Stimulated activated CD4-positive, alpha-beta T cell treated with anti-CD3 and anti-CD28 coated beads, Interleukin-12 subunit alpha, Interleukin-12 subunit beta, amount 100 ng/mL, for 24 hours (primary cell): ENCODE measurements around the gene UGT1A4.

ENCODE experiments used
- DNase-seq, 2 experiments: peaks; one replicate each; pipeline ENCODE4 v3.0.0-alpha.2; 2020; ENCODE audit warnings: low read depth in 2 of 2

The UGT1A4 gene

GRCh38 chr2:233811732-233812131, 93.2 kb downstream of the UGT1A4 start:
- DNase-seq: no peak

- DNase-seq: no peak
These were observed 94.9 kb downstream of the UGT1A4 start for GRCh38 chr2:233813236-233814055.

DNA sequence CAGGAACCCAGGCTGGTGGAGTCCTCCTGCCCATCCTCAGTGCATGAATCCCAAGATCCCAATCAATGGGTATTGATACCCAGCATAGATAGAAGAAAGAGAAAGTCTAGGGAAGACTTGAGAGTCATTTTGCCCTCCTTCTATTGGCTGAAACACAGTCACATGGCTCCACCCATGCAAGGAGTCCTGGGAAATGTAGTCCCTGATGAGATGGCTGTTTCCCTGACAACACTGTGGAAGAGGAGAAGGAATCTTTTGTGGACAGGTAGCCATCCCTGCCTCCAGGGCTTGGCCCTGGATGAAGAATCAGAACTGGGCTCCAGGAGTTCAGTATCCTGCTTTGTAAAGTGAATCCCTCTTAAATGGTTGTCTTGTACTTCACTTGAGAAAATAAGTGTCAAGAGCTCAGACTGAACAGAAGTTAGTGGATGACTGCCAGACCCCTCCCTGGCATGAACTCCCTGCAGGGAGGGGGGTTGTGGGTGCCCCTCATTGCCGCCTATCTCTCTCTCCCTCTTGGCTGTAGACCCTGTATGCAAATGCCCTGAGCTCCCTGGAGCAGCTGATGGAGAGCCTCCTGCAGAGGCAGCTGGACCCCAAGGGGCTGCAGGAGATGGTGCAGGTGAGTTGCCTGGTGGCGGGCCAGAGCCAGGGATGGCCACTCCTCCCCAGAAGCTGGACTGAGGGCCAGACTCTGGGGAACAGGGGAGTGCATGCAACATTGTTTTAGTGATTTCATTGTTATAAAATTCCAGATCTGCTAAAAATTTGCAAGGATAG, 95.7 kb downstream of the UGT1A4 start:
- DNase-seq: no peak

- no peak for DNase-seq
These were observed 97.3 kb downstream of the UGT1A4 start for GRCh38 chr2:233815861-233816260.

DNA sequence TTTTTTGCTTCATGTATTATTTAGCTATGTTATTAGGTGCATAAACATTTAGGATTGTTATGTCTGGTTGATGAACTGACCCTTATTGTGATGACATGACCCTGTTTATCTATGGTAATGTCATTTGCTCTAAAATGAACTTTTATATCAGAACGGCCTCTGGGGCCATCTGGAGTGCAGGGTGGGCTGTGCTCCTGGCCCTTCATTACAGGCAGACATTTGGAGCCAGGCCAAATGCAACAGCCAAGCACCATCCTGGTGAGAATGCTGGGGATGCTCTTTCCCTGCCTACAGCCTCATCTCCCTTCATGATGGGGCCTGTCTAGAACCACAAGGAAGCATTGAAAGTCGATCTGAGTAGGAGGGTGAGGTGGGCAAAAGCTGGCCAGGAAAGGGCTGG, 97.8 kb downstream of the UGT1A4 start:
- DNase-seq: no peak

DNA sequence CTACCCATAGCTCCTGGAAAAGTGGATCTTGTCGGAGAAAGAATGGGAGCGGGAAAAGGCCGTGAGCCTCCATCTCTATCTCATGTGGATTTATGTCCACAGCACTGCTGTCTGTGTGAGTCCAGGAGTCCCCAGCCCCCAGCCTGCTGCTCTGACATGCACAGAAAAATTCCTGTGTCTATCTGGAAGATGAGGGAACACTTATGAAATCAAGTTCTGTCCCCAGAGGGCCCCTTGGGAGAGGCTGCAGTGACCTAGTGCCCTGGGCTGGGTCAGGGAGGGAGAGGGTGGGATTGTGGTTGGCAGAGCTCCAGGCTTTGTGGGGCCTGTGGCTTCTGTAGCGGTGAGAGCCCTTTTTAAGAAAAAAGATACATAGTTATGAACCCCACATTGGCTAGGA, 98.2 kb downstream of the UGT1A4 start:
- no peak for DNase-seq

DNA sequence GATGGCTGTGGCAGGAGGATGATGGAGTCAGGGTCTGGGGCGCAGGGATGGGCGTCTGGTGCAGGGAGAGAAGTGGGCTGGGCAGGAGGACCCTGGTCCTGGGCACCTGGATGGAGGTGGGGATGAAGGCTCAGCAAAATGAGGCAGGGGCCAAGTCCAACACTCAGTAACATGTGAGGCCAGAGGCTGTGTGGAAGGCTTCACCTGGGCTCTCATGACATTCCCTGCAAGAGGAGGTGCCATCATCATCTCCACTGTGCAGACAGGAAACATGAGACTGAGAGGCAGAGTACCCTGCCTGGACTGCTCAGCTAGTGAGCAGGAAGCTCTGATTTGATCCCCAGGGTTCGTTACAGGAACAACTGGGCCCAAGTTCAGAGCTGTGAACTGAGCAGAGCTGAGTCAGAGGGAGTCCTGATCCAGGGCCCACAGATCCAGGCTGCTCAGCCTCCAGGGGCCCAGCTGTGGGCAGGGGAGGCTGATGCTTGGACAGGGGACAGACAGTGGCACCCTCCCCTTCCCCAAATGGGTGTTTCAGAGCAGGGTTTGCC, 98.9 kb downstream of the UGT1A4 start:
- no peak for DNase-seq

DNA sequence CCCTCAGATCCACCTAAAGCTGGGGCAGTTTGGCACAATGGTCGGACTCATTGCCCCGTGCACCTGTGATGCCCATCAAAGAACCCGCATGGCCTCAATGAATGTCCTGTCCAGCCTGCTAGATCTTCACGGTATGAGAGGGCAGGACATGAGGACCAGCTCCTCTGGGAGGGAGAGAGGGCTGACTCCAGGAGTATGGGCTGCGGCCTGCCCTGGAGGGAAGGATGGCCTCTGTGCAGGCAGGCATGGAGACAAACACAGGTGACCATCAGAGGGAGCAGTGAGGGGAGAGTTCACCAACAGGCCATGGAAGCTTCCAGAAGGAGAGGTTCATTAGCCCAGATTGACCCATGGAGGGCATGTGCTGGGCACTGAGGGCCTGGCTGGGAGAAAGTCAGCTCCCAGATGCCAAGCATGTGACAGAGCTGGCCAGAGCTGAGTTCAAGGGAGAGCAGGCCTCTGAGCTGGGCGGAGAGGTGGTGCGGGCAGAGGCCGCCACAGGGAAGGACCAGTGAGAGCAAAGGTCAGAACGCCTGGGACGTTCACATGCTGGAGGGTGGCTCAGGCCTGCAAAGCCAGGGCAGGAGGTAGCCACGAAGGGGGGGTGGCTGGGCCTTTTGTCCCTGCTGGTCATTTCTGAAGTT, 99.6 kb downstream of the UGT1A4 start:
- no peak for DNase-seq

- DNase-seq: no peak
These were observed 100.4 kb downstream of the UGT1A4 start for GRCh38 chr2:233818639-233819621.

DNA sequence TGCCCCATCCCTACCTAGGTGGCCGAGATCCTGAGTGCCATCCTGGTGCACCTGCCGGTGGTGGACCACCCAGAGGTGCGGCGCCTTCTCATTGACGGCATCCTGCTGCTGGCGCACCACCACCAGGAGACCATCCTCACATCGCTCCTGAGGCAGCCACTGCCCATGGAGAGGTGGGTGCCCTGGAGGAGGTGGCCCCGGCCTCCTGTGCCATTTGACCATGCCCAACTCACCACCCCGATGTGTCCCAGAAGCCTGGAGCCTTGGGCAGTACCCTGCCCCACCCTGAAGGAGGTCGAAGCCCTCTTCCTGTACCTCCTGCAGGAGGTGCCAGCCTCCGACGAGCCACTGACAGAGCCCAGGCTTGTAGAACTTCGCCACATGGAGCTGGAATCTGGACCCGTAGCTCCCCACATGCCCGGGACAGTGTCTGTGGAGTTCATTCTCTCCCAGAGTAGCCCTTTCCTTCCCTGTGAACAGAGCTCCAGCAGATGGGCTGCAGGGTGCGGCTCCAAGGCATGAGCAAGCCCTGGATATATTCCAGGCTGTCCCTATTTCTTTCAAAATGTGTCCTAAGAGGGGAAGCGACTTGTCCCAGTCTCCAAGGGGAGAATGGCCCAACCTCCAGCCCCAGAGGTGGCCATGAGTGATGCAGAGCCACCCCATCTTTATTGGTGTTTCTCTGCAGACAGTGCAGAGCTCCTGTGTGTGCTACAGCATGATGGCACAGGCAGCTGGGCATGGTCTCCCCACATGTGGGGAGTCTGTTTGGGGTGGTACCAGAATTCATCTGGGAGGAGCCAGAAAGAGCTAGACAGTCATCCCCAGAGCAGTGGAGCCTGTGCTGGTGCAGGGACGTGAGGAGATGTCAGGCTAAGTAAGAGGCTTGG, 101.6 kb downstream of the UGT1A4 start:
- no peak for DNase-seq

DNA sequence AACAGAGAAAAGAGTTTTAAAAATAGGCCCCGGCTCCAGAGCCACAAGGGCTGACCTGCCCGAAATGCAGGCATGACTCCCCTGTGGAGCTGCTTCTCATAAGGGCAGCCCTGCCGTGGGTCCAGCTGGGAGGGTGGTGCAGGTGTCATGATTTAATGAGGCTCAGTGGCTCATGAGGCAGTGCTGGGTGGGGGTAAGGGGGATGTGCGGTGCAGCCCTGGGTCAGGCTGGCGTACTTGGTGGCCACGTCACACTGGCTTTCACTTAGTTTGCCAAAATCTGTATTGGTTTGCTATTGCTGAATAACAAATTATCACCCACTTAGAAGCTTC, 102.2 kb downstream of the UGT1A4 start:
- DNase-seq: no peak

DNA sequence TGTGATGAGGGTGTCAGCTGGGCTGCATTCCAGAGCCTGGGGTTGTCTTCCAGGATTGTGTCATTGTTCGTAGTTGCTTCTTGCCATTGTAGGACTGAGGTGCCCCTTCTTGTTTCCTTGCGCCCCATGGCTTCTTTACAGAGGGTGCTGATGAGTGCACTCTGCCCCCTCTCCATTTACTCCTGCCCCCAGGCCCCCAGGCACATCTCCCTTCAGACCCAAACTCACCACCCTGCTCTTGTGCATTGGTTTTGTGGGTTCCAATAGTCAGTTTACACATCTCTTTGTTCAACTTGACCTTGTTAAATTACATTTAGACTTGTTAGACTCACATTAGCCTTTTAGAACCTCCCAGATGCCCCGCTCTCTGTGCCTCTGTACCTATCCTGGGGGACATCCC, 102.7 kb downstream of the UGT1A4 start:
- no peak for DNase-seq

DNA sequence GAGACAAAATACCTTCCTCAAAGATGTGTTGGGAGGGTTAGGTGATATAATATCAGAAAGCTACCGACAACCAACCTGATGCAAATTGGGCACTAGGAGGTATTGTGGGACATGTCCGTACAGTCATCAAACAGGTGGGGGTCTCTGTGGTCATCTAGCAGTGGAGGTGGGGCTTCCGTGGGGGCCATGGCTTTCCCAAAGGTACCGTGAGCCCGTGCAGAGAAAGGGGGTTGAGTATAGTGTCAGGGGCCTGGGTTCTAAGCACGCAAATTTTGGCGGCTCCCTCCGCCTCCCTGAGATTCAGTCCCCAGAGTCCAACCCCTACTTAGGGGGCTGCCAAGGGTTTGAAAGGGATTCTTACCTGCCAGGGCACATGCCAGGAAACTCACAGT, 103.2 kb downstream of the UGT1A4 start:
- no peak for DNase-seq

DNA sequence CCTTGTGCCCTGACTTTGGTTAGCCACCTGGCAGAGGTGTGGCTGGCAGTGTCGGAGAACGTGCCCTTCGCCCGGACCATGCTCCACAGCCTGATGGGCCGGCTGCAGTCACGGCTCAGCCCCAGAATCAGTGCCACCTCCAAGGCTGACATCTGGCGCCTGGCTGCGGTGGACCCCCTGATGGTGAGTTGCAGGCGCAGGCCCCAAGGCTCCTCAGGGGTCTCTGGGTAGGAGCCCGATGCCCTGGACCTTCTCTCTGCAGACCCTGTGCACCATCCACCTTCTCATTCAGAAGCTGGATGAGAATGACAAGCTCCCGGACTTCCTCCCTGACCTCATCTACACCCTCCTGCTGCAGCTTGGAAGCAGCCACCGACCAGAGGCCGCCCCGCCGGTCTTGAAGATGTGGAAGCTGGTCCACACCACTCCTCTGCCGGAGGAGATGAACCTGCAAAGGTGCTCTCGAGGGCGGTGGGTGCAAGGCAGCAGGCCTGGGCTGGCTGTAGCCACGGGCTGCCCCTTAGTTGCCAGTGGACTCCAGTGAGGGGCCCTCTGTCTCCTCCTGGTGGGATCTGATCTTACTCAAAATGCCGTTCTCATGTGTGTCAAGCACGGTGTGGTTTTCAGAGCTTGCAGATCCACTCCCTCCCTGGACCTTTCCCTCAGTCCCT, 103.7 kb downstream of the UGT1A4 start:
- DNase-seq: no peak
